WTC11 (cell line): ENCODE data around the gene RCBTB2. TPM values are rescaled to one million over a fixed set of nuclear protein-coding genes. Genes with fewer than 3 reads are reported as not detected.

Source experiments
- ATAC-seq: fragments of 200-7000 bp; cut with Tn5 transposase; 2 replicates; pipeline ENCODE4 v1.10.0; 2021; ENCODE audit warnings: mild to moderate bottlenecking, moderate library complexity
- CTCF ChIA-PET: fragments of 300-600 bp; sonication (Branson Sonifier 250); formaldehyde crosslinking; loops from one replicate; lab custom pipeline; 2021; ENCODE audit warnings: antibody characterized with exemption; lab: Charles Lee
- POLR2A ChIA-PET: fragments of 350-600 bp; sonication (Branson Sonifier 250); formaldehyde crosslinking; loops from one replicate; lab custom pipeline; 2021; ENCODE audit warnings: antibody characterized with exemption; lab: Charles Lee
- DNase-seq: peaks from one replicate; pipeline ENCODE4 v3.0.0; 2021; ENCODE audit warnings: low spot score
- H3K27ac Mint-ChIP-seq: 2 replicates; pipeline ENCODE4 v1.8.0; 2021; ENCODE audit warnings: mixed read lengths
- H3K27me3 Mint-ChIP-seq: 2 replicates; pipeline ENCODE4 v1.8.0; 2021; ENCODE audit warnings: low read depth, mild to moderate bottlenecking, moderate library complexity, mixed read lengths
- H3K36me3 Mint-ChIP-seq: 2 replicates; pipeline ENCODE4 v1.8.0; 2021; ENCODE audit warnings: mixed read lengths
- H3K4me1 Mint-ChIP-seq: 2 replicates; pipeline ENCODE4 v1.8.0; 2022; ENCODE audit warnings: mixed read lengths
- H3K4me3 Mint-ChIP-seq: 2 replicates; pipeline ENCODE4 v1.8.0; 2021; ENCODE audit warnings: mild to moderate bottlenecking, moderate library complexity, mixed read lengths
- H3K9me3 Mint-ChIP-seq: 2 replicates; pipeline ENCODE4 v1.8.0; 2021; ENCODE audit warnings: mixed read lengths
- AR ChIP-seq: fragments of 250-450 bp; sonication (Bioruptor Pico); IDR thresholded peaks from 2 replicates; pipeline ENCODE4 v1.9.0; 2021; ENCODE audit warnings: mild to moderate bottlenecking
- ELF4 ChIP-seq: sonication (generic); formaldehyde crosslinking; IDR thresholded peaks from 2 replicates; pipeline ENCODE4 v1.8.1; 2022; ENCODE audit warnings: low read depth, mild to moderate bottlenecking, moderate library complexity, missing genetic modification reagents
- EMX1 ChIP-seq: fragments of 250-450 bp; sonication (Bioruptor Pico); IDR thresholded peaks from 2 replicates; pipeline ENCODE4 v1.8.0; 2021; ENCODE audit warnings: mild to moderate bottlenecking
- FOXJ3 ChIP-seq: sonication (generic); formaldehyde crosslinking; IDR thresholded peaks from 2 replicates; pipeline ENCODE4 v1.9.0; 2021; ENCODE audit warnings: missing genetic modification reagents, mild to moderate bottlenecking, borderline replicate concordance
- FOXK1 ChIP-seq: sonication (generic); formaldehyde crosslinking; IDR thresholded peaks from 2 replicates; pipeline ENCODE4 v1.8.0; 2022; ENCODE audit warnings: mild to moderate bottlenecking, moderate library complexity, missing genetic modification reagents
- GRHL2 ChIP-seq: fragments of 250-450 bp; sonication (Bioruptor Pico); IDR thresholded peaks from 2 replicates; pipeline ENCODE4 v1.8.0; 2022; ENCODE audit warnings: mild to moderate bottlenecking, moderate library complexity; ENCODE audit not compliant: insufficient replicate concordance, severe bottlenecking
- GTF2I ChIP-seq: fragments of 250-450 bp; sonication (Bioruptor Pico); conservative IDR thresholded peaks from 2 replicates; pipeline ENCODE4 v1.4.0; 2021; ENCODE audit warnings: mild to moderate bottlenecking
- IRF1 ChIP-seq: sonication (generic); formaldehyde crosslinking; IDR thresholded peaks from 2 replicates; pipeline ENCODE4 v1.8.0; 2023; ENCODE audit warnings: missing genetic modification reagents
- KAT7 ChIP-seq: sonication (generic); formaldehyde crosslinking; IDR thresholded peaks from 2 replicates; pipeline ENCODE4 v1.8.1; 2023; ENCODE audit warnings: missing genetic modification reagents, mild to moderate bottlenecking, borderline replicate concordance
- MLX ChIP-seq: sonication (generic); formaldehyde crosslinking; IDR thresholded peaks from 2 replicates; pipeline ENCODE4 v1.8.1; 2023; ENCODE audit warnings: mild to moderate bottlenecking, missing genetic modification reagents, moderate library complexity
- NFYB ChIP-seq: sonication (generic); formaldehyde crosslinking; conservative IDR thresholded peaks from 2 replicates; pipeline ENCODE4 v1.8.0; 2022; ENCODE audit warnings: low read depth, missing genetic modification reagents
- NR1H2 ChIP-seq: sonication (generic); formaldehyde crosslinking; IDR thresholded peaks from 2 replicates; pipeline ENCODE4 v1.9.0; 2021; ENCODE audit warnings: mild to moderate bottlenecking, moderate library complexity, missing genetic modification reagents
- PRRX2 ChIP-seq: fragments of 250-450 bp; sonication (Bioruptor Pico); IDR thresholded peaks from 2 replicates; pipeline ENCODE4 v1.8.0; 2021; ENCODE audit warnings: mild to moderate bottlenecking
- RELA ChIP-seq: sonication (generic); formaldehyde crosslinking; IDR thresholded peaks from 2 replicates; pipeline ENCODE4 v1.8.1; 2022; ENCODE audit warnings: missing genetic modification reagents, mild to moderate bottlenecking, borderline replicate concordance
- TCF7 ChIP-seq: sonication (generic); formaldehyde crosslinking; IDR thresholded peaks from 2 replicates; pipeline ENCODE4 v1.8.0; 2022; ENCODE audit warnings: mild to moderate bottlenecking, low read depth, missing genetic modification reagents, moderate library complexity
- USF1 ChIP-seq: sonication (generic); formaldehyde crosslinking; IDR thresholded peaks from 2 replicates; pipeline ENCODE4 v1.8.0; 2022; ENCODE audit warnings: mild to moderate bottlenecking, missing genetic modification reagents
- ZBTB43 ChIP-seq: sonication (generic); formaldehyde crosslinking; IDR thresholded peaks from 2 replicates; pipeline ENCODE4 v1.8.1; 2023; ENCODE audit warnings: mild to moderate bottlenecking, missing genetic modification reagents
- ZNF121 ChIP-seq: sonication (generic); formaldehyde crosslinking; IDR thresholded peaks from 2 replicates; pipeline ENCODE4 v1.8.0; 2023; ENCODE audit warnings: missing genetic modification reagents
- ZNF138 ChIP-seq: sonication (generic); formaldehyde crosslinking; conservative IDR thresholded peaks from 2 replicates; pipeline ENCODE4 v1.8.1; 2022; ENCODE audit warnings: mild to moderate bottlenecking, moderate library complexity, missing genetic modification reagents
- ZNF232 ChIP-seq: sonication (generic); formaldehyde crosslinking; IDR thresholded peaks from 2 replicates; pipeline ENCODE4 v1.8.0; 2022; ENCODE audit warnings: mild to moderate bottlenecking, missing genetic modification reagents
- ZNF671 ChIP-seq: fragments of 250-450 bp; sonication (Bioruptor Pico); IDR thresholded peaks from 2 replicates; pipeline ENCODE4 v1.8.0; 2021; ENCODE audit warnings: mild to moderate bottlenecking
- total RNA-seq: library from RNA; stranded (reverse); gene quantifications from 3 replicates; pipeline ENCODE4 v1.2.3, GENCODE V29; 2021

RCBTB2 gene
- total RNA-seq, 1 experiment from 2014 or later, result 6.6 TPM

GRCh38 chr13:48492096-48492440 lies 40.8 kb downstream of the RCBTB2 start (continued):
- no peak for TF ChIP-seq FOXK1 (CRISPR knock-in tag)

GRCh38 chr13:48491423-48492095 lies 41.3 kb downstream of the RCBTB2 start:
- DNase-seq (no peak), ATAC-seq (no peak)
- Mint-ChIP-seq H3K9me3 (peaks cover 13% of the 10 kb centered on the region), H3K27me3 (no peaks in the 10 kb centered on the region), H3K4me3 (no peak overlapping the region), H3K27ac (no peak overlapping the region), H3K36me3 (peaks cover 22% of the 10 kb centered on the region)
- TF ChIP-seq TCF7 (CRISPR knock-in tag), result no peak
- no peak for TF ChIP-seq MLX (CRISPR knock-in tag)
- TF ChIP-seq ZNF138 (CRISPR knock-in tag), result no peak
- no peak for TF ChIP-seq RELA (CRISPR knock-in tag)
- no peak for TF ChIP-seq PRRX2 (CRISPR knock-in tag)
- TF ChIP-seq, all 79 proteins: peak for 0
- H3K4me1 Mint-ChIP-seq, result peaks cover 6% of the 10 kb centered on the region
- ChIA-PET CTCF (no interaction called here), POLR2A (no interaction called here)

- H3K4me3 Mint-ChIP-seq, result no peak overlapping the region
- no peak overlapping the region for H3K27ac Mint-ChIP-seq
- TF ChIP-seq FOXJ3 (CRISPR knock-in tag), result no peak
- TF ChIP-seq USF1 (CRISPR knock-in tag), result no peak
- no peak for TF ChIP-seq ZNF232
- no peak for TF ChIP-seq IRF1
- no peak for TF ChIP-seq EMX1 (CRISPR knock-in tag)
- TF ChIP-seq NFYB (CRISPR knock-in tag), result no peak
- TF ChIP-seq KAT7 (CRISPR knock-in tag), result no peak
- no peak for TF ChIP-seq ELF4
- no peak for TF ChIP-seq MLX (CRISPR knock-in tag)
- TF ChIP-seq ZNF121 (CRISPR knock-in tag), result no peak
- TF ChIP-seq AR (CRISPR knock-in tag), result no peak
- TF ChIP-seq NR1H2 (CRISPR knock-in tag), result no peak
- no peak for TF ChIP-seq GRHL2 (CRISPR knock-in tag)
- no peak for TF ChIP-seq GTF2I
- TF ChIP-seq ZNF671 (CRISPR knock-in tag), result no peak
- no peak for TF ChIP-seq ZBTB43
- no peaks in the 10 kb centered on the region for H3K27me3 Mint-ChIP-seq
- H3K9me3 Mint-ChIP-seq, result peaks cover 13% of the 10 kb centered on the region
- H3K4me1 Mint-ChIP-seq, result no peaks in the 10 kb centered on the region
- ATAC-seq (no peak), DNase-seq (no peak)
- H3K36me3 Mint-ChIP-seq, result peaks cover 22% of the 10 kb centered on the region
- ChIA-PET CTCF (no interaction called here), POLR2A (no interaction called here)
Observed at GRCh38 chr13:48490241-48490640, 42.6 kb downstream of the RCBTB2 start.
